ENCODE measurements around the gene C1orf226.

Gene C1orf226

DNA sequence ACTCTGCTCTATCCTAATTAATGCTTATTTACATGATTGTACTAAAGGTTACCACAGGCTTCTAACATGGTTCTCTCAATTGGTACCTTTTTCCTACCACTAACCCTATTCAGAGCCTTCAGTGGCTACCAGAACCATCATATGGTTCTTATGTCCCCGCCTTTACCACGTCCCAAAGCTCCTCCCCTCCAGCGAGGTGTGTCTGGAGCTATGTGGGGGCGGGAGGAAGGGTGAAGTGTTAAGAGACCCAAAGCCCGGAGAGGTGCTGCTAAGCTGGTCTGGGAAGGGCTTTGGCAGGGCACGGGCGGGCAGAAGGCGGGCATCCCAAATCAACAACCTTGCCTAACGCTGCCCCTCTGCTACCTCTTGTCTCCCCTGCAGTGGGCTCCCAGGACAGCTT, 14.9 kb upstream of the C1orf226 start:
- DNase-seq: no peak

DNA sequence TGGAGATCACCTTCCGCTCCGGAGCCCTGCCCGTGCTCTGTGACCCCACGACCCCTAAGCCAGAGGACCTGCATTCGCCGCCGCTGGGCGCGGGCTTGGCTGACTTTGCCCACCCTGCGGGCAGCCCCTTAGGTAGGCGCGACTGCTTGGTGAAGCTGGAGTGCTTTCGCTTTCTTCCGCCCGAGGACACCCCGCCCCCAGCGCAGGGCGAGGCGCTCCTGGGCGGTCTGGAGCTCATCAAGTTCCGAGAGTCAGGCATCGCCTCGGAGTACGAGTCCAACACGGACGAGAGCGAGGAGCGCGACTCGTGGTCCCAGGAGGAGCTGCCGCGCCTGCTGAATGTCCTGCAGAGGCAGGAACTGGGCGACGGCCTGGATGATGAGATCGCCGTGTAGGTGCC, 14.5 kb upstream of the C1orf226 start:
- no peak for DNase-seq

DNA sequence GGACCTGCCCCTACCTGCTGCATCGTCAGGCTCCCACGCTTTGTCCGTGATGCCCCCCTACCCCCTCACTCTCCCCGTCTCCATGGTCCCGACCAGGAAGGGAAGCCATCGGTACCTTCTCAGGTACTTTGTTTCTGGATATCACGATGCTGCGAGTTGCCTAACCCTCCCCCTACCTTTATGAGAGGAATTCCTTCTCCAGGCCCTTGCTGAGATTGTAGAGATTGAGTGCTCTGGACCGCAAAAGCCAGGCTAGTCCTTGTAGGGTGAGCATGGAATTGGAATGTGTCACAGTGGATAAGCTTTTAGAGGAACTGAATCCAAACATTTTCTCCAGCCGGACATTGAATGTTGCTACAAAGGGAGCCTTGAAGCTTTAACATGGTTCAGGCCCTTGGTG, 13.8 kb upstream of the C1orf226 start:
- no peak for DNase-seq

DNA sequence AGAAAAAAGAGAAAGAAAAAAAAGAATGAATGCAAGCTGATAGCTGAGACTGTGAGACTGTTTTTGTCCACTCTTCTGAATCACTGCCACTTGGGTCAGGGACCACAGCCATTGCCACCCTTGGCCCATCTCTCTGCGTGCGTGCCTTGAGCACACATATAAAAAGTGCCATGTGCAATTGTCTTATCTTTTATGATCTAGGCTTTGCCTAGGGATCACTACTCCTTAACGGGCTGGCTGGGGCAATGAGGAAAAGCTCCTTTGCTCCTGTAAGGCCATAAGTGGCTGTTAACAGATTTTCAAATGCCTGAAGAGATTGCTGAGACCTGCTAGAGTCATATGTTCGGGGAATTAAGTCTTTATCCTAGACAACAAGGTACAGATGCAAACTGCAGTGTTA, 13.1 kb upstream of the C1orf226 start:
- DNase-seq: no peak

DNA sequence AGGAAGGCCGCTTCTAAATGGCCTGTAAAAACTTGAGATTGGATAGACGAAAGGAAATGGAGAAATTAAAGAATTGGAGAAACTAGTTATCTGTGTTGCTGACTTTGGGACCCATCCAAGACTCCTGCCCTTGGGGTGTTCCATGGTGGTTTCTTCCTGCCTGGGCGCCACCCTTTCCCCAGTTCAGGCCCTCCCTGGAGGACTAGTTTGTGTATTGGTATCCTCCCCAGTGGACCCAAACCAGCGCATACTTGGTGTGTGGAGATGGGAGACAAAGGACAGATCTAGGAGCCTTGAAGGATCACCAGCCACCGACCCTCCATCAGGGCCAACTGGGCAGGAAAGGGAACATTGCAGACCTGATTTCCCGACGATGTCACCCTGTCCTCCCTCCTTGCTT, 12.0 kb upstream of the C1orf226 start:
- DNase-seq: no peak

DNA sequence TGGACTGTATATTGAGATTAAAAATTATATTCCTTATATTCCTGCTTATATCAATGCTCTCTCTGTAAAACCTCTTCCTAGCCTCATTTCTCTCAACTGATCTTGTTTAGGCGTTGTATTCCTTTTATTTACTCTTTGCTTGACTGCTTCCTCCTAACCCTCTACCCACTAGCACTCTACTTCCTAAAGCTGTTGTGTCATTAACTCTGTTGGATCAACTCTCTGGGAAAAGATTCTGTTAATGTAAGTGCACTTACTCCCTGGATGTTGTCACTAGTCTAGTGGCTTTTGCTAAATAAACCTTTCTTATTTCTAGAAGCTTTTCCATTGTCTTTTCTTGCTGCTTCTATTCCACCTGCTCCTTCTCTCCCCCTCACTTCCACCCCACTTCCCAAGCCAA, 11.4 kb upstream of the C1orf226 start:
- no peak for DNase-seq

DNA sequence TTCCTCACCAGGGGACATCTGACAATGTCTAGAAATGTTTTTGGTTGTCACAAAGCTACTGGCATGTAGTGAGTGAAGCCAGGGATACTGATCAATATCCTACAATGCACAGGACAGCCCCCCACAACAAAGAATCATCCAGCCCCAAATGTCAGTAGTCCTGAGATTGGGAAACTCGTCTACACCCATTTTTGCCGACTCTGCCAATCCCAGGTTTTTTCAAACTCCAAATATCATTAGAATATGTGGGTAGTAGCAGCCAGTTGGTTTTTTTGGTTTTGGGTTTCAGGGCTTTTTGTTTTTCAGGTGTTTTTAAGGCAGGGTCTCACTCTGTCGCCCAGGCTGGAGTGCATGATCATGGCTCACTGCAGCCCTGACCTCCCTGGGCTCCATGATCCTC, 10.8 kb upstream of the C1orf226 start:
- DNase-seq: no peak

DNA sequence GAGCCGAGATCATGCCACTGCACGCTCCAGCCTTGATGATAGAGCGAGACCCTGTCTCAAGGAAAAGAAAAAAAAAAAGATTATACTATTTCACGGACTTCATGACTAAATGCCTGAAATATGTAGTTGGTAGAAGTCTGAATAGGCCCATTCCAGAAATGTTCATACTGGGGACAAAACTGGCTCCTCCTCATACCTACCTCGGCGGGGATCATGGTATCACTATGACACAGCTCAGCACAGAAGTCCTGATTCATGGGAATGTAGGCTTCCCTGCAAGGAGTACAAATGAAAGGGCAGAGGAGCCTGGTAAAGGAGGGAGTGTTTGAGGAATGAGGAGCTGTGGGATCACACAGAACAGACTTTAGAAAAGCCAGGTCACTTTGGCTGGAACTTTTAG, 9.9 kb upstream of the C1orf226 start:
- DNase-seq: no peak

DNA sequence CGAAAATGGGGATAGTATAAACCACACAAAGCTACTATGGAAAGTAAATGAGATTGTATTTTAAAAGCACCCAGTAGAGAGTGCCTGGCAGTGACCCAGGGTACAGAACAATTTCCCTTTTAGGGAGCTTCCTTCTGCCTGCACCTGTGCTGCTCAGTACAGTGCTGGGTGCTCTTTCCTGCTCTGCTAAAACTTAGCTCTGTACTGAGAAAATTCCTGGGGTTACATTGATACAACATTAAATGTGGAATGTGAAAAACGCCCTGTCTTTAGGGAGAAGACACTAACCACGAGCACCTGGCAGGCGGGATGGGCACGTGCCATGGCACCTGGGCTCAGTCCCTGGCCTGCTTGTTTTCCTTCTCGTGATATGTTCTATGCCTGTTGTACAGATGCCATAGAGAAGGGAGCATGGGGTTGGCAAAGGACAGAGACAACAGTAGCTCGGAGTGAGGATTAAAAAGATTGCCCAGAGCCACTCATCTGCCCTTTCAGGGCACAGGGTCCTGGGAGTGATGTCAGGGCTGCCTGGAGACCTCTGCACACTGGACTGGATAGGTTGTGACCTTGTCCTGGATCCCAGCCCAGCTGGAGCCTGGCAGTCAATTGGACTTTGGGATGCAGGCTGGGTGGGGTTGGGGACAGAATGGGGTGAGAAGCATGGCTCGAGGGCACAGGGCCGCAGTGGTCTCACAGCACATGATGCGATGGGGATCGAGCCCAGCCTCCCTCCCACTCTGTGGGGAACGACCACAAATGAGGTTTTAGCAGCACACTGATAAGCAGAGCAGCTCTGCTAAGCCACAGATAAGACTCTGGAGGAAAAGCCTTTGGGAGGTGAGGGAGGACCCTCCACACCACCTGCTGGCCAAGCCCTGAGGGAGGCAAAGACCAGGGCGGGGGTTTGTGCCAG, 9.1 kb upstream of the C1orf226 start:
- no peak for DNase-seq

DNA sequence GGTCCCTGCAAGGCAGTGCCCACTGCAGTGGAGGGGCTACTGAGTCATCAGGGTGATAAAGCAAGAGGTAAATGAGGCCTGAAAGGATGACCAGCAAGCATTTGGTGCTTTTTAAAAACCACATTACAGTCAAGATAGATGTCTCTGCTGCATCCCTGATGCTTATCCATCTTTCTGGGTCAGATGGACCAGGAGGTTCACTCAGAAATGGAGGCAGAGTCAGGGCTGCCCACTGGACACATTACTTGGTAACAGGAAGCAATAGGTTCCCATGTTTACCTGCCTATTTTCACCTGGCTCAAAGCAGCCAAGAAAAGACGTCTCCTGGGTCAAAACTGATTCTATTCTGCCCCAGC, 8.5 kb upstream of the C1orf226 start:
- no peak for DNase-seq

DNA sequence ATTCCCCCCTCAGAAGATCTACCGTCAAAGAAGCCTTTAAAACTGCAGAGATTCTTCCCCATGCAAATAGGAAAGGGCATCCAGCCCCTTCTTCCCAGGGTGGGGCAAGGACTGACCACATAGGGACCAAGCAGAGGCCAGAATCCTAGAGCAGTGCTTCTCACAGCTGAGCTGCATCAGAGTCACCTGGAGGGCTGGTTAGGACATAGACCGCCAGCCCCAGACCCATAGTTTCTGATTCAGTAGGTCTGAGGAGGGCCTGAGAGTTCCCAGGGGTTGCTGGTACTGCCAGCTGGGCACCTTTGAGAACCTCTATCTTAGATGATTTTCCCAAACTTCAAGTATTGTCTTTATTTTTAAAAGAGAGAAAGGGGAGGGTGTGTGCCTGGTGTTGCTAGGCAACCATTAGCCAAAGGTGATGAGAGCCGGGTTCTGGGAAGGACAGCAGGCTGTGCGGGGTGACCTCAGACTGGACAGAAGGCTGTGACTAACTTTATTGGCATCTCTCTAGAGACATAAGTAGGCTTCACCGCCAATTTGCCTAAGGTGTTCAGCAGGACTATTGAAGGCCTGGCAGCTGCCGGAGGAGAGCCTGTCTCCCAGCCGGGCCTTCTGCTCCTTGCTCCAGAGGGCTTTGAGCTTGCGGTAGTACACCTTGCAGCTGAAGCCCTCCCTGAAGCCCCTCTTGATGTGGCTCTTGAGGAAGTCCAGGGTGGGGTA, 7.8 kb upstream of the C1orf226 start:
- DNase-seq: no peak

DNA sequence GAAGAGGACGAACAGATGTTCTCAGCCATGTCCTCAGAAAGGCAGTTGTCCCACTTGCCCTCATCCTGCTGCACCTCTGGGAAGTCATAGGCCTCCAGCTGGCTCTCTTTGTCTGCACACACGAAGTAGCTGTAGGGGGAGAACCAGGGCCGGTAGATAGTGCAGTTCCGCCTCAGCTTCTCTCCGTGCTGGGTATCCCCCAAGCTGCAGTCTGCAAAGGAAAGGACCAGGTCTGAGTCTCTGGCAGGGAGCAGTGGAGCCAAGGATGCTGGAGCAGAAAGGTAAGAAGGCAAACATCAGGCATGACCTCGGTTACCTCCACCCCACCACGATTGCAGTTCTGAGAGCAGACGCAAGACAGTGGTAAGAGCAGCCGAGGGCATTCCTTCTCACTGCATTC, 7.1 kb upstream of the C1orf226 start:
- DNase-seq: no peak

DNA sequence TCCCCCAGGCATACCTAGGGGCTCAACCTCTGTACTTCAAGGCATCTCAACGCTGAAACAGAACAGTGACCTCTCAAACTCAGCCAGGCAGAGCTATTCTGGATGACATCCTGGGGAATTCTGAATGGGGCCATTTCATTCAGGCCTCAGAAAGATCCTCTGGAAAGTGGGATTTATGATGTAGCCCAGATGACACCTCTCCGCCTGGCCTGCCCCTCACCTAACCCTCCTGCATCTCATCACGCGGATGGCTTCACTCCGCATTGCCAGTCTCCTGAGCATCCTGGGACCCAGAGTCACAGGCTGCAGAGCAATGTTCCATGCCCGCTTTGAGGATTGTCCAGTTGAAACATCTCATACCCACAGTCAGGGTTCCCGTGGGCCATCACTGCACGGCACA, 6.1 kb upstream of the C1orf226 start:
- DNase-seq: no peak

DNA sequence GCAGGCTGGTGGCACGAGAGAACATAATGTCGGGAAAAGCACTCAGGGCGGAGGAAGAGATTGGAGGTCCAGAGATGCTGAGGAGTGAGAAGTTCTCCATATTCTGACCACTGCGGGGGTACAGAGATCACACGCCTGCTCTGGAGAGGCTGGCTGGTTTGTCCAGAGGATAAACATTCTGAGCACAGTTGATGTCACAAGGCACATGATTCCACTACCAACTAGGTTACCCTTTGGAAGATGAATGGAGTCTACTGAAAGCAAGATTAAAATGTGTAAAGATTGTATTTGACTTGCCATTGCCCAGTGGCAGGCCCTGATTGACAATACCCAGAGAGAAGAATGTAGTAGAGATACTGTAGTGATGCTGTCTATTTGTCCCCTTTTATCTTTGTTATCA, 4.8 kb upstream of the C1orf226 start, which contains the start of gene SPATA46:
SPATA46 (minus strand) TSS at position 164 of the 400 bp plus-strand sequence; CDS start at position 100, 64 bp downstream.
- DNase-seq: no peak

DNA sequence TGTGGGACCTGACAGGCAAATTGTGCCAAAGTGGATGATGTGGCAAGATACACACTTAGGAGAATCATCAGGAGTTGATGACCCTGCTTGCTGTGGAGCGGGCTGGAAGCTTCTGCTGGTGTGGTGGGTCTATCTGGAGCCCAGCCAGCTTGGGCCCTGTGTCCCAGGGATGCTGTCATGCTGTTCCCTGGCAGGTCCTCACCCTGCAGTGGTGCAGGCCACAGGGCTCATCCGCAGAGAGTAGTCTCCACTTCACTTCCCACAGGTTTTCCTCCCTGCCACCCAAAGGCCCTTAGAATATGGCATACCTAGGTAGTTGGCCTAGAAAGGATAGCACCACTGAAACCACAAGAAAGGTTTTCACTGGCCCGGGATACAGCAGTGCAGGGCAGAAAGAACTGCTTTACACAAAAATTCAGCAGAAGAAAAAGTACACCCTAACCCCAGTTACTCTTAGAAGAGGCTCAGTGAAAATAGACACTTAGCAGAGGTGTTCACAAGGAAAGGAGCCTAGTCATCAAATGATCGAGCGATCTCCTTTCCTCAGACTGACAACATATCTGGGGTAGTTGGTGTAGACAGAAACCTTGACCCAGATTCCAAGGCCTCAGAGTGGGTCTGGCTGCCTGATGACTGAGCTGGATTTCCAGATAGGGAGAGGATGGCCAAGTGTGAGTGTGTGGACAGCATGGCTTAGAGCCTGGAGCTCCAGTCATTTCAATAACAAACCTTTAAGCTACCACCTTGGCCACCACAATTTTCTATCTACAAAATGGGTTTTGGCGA, 1.3 kb upstream of the C1orf226 start:
- DNase-seq: no peak

DNA sequence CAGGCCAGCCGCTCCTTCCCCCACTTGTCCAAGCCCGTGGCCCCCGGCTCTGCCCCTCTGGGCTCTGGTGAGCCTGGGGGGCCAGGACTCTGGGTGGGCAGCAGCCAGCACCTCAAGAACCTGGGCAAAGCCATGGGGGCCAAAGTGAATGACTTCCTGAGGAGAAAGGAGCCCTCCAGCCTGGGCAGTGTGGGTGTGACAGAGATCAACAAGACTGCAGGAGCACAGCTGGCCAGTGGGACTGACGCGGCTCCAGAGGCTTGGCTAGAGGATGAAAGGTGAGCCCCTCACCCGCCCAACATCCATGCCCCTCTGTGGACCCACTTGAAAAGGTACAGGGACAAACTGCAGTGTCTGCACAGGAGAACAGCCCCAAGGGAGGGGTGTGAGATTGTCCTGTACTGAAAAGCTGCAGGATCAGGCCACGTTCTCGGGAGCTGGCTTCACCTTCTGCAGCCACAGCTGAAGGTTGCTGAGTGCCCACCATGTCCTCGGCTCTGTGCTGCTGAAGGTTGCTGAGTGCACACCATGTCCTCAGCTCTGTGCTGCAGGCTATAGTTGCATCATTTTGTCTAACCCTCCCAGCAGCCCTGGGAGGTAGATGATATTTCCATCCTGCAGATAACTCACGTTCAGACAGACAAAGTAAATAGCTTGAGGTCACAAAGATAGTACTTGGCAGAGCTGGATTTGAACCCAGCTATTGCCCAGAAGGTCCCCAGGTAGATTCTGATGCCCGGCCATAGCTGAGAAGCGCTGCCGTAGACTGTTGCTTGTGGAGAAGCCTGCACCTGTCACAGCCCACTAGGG, 618 bp downstream of the C1orf226 start:
- DNase-seq: no peak

DNA sequence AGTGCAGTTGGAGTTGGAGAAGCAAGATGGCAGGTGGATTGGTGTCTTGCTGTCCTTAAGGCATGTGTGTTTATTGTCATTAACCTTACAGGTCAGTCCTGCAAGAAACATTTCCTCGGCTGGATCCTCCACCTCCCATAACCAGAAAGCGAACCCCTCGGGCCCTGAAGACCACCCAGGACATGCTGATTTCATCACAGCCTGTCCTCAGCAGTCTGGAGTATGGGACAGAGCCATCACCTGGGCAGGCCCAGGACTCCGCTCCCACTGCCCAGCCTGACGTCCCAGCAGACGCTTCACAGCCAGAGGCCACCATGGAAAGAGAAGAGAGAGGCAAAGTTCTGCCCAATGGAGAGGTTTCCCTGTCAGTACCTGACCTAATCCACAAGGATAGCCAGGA, 1.6 kb downstream of the C1orf226 start:
- no peak for DNase-seq

DNA sequence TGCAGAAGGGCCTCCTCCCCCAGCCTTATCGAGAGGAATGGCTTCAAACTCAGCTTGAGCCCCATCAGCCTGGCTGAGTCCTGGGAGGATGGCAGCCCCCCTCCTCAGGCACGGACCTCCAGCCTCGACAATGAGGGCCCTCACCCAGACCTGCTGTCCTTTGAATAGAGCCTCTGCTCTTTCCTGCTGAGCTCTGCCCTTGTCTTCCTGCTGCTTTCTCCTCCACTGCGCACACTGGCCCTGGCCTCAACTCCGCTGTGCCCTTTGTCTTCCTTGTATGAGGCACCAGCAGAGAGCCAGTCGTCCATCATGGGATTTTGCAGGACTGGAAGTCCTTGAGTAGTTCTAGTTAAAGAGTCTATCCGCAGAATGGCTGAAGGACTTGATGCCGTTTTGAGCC, 2.0 kb downstream of the C1orf226 start:
- no peak for DNase-seq

DNA sequence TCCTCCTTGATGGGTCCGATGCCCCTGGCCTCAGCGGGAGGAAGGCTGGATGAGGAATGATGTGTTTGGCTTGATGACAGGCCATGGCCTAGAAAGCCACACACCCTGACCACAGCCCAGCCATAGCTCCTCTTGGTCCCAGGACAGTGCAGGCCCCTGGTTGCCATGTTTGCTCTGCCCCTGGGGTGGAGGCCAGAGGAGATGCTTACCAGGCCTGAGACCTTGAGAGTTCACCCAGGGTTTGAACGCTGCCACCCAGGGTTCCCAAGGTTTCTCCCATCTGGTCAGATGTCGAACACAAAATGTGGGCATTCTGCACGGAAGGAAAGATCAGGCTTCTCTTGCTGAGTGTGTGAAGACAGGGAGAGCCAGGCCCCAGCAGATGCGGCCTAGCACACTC, 2.6 kb downstream of the C1orf226 start:
- no peak for DNase-seq

DNA sequence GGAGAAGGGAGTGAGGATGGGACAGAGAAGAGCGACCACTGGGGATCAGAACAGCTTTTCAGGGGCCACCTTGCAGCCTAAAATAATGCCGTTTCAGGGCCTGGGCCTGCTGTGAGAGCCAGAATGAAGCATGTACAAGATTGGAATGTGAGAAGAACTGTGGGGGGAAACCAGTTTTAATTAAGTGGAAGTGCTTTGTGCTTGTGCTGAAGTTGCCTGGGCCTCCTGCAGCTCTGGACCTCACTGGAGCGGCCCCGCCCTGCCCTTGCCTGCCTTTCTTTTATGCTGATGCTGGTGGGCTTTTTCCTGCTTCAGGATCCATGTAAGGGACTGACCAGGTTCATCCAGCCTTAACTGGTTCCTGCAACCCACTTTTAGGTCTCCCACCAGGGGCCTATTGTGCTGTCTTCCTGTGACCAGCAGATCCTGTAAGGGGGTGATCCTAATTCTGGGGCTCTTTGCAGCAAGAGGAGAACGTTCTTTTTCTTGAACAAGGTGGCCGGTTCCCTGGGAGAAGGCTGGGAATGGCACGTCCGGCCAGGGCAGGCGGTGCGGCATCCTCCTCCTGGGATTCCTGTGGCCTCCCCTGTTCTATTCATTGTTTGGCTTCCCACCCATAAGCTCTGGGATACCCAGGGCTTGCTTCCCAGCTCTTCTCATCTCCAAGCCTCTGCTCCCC, 3.2 kb downstream of the C1orf226 start:
- DNase-seq: no peak

DNA sequence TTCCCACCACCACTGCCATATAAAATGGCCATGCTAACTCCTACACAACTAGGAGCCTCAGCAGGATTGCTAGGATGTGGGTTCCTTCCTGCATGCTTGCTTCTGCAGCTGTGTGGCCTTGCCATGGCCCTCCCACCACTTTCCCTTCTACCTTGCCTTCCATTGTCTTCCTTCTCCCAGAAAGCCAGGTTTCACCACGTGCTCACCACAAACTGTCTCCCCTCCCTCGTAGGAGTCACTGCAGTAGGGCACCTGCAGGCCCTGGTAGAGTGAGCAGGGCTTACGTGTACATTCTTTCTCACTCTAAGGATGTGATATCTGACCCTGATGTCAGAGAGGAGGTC, 3.7 kb downstream of the C1orf226 start:
- DNase-seq: no peak

DNA sequence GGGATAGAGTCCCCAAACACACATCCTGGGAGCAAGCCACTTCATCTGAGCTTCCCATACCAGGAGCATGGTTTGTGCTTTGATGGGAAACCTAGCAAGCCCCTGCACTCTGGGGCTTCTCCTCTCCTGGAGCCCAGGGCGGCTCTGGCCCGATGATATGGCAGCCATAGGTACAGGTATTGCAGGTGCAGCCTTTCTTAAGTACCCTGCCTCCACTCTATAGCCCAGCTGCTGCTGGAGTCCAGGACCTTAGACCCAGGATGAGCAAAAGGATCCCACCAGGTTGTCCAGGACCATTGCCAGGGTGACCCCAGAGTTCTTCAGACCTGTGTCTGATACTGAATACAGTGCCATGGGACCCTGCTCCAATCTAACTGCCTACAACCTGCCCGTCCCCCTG, 4.2 kb downstream of the C1orf226 start:
- DNase-seq: no peak
